SK-N-SH (cell line): ENCODE data around the gene C11orf58. TPM values are rescaled to one million over a fixed set of nuclear protein-coding genes. Genes with fewer than 3 reads are reported as not detected.

ENCODE experiments used
- CTCF ChIA-PET: fragments of 300-600, 350-600 bp; formaldehyde crosslinking; extraction: SDS; loops from one replicate; lab custom pipeline; 2021; lab: Yijun Ruan, JAX
- POLR2A ChIA-PET: fragments of 350-600 bp; sonication (Branson Sonifier 250); formaldehyde crosslinking; extraction: SDS; loops from one replicate; lab custom pipeline; 2020; ENCODE audit warnings: antibody characterized with exemption, inconsistent platforms; lab: Yijun Ruan, JAX
- DNase-seq: peaks from one replicate; pipeline ENCODE4 v3.0.0; 2012
- H2AFZ ChIP-seq: fragments of 200-600 bp; sonication (generic); 2 replicates; pipeline ENCODE4 v1.8.1; 2016; ENCODE audit warnings: antibody characterized with exemption, mild to moderate bottlenecking, low read depth
- H3F3A ChIP-seq: fragments of 200-600 bp; sonication (generic); replicated peaks from 2 replicates; pipeline ENCODE3; 2016; ENCODE audit warnings: antibody characterized with exemption, mild to moderate bottlenecking; ENCODE audit not compliant: insufficient read depth
- H3K27ac ChIP-seq, 2 experiments: fragments of 200-500 bp in 1 of 2; fragments of 200-600 bp in 1 of 2; sonication (Bioruptor generic) in 1 of 2; sonication (generic), shearing (Covaris generic) in 1 of 2; 2 replicates each; pipeline versions ENCODE4 v1.5.1 to v1.6.1; 2014 to 2016; ENCODE audit warnings: low read depth in 2 of 2, inconsistent platforms in 1 of 2, low read length in 1 of 2, mild to moderate bottlenecking in 1 of 2, mixed read lengths in 1 of 2
- H3K27me3 ChIP-seq: fragments of 200-600 bp; sonication (generic), shearing (Covaris generic); 2 replicates; pipeline ENCODE4 v1.6.1; 2016; ENCODE audit warnings: mixed run types; ENCODE audit not compliant: insufficient read depth
- H3K36me3 ChIP-seq, 2 experiments: fragments of 200-500 bp in 1 of 2; fragments of 200-600 bp in 1 of 2; sonication (Bioruptor generic) in 1 of 2; sonication (generic) in 1 of 2; replicated peaks in 1 of 2; 2 replicates each; pipeline versions ENCODE3 to v1.5.1; 2014 to 2016; ENCODE audit warnings: low read length in 1 of 2, mild to moderate bottlenecking in 1 of 2; ENCODE audit not compliant: insufficient read depth in 2 of 2, control insufficient read depth in 1 of 2
- H3K4me1 ChIP-seq, 2 experiments: fragments of 200-500 bp in 1 of 2; fragments of 200-600 bp in 1 of 2; sonication (Bioruptor generic) in 1 of 2; sonication (generic), shearing (Covaris generic) in 1 of 2; 2 replicates each; pipeline versions ENCODE4 v1.5.1 to v1.6.1; 2014 to 2016; ENCODE audit warnings: low read depth in 1 of 2, low read length in 1 of 2, mixed run types in 1 of 2; ENCODE audit not compliant: insufficient read depth in 2 of 2, control insufficient read depth in 1 of 2
- H3K4me2 ChIP-seq: fragments of 200-600 bp; sonication (generic), shearing (Covaris generic); 2 replicates; pipeline ENCODE4 v1.6.1; 2017; ENCODE audit warnings: mixed run types
- H3K4me3 ChIP-seq, 2 experiments: fragments of 200-500 bp in 1 of 2; fragments of 200-600 bp in 1 of 2; sonication (Bioruptor generic) in 1 of 2; sonication (generic), shearing (Covaris generic) in 1 of 2; 2 replicates each; pipeline versions ENCODE4 v1.5.1 to v1.8.1; 2014 to 2016; ENCODE audit warnings: low read depth in 2 of 2, inconsistent platforms in 1 of 2, low read length in 1 of 2, mild to moderate bottlenecking in 1 of 2, mixed read lengths in 1 of 2, moderate library complexity in 1 of 2
- H3K79me2 ChIP-seq: fragments of 200-600 bp; sonication (generic); 2 replicates; pipeline ENCODE4 v1.8.1; 2017; ENCODE audit warnings: mild to moderate bottlenecking; ENCODE audit not compliant: insufficient read depth
- H3K9ac ChIP-seq: fragments of 200-600 bp; sonication (generic); 2 replicates; pipeline ENCODE4 v1.6.1; 2017; ENCODE audit warnings: mixed run types
- H3K9me2 ChIP-seq: fragments of 200-600 bp; sonication (generic); 2 replicates; pipeline ENCODE4 v1.6.1; 2017; ENCODE audit warnings: mixed run types
- H3K9me3 ChIP-seq: fragments of 200-600 bp; sonication (generic); 2 replicates; pipeline ENCODE4 v1.6.1; 2017; ENCODE audit warnings: mixed run types, mild to moderate bottlenecking, moderate library complexity
- H4K20me1 ChIP-seq: fragments of 200-600 bp; sonication (generic); 2 replicates; pipeline ENCODE4 v1.6.1; 2017; ENCODE audit warnings: mild to moderate bottlenecking, mixed run types; ENCODE audit not compliant: insufficient read depth
- CTCF ChIP-seq: fragments of 200-600 bp; sonication (generic); IDR thresholded peaks from 2 replicates; pipeline ENCODE4 v1.6.1; 2017; ENCODE audit warnings: antibody characterized with exemption, mild to moderate bottlenecking, moderate library complexity
- EP300 ChIP-seq, 2 experiments: IDR thresholded peaks; 2 replicates each; pipeline versions ENCODE4 v1.4.0 to v1.6.1; 2012; ENCODE audit warnings: borderline replicate concordance in 1 of 2, low read depth in 1 of 2, low read length in 1 of 2
- FOXJ3 ChIP-seq: sonication (generic); formaldehyde crosslinking; IDR thresholded peaks from 2 replicates; pipeline ENCODE4 v1.5.1; 2020; ENCODE audit warnings: mild to moderate bottlenecking, missing genetic modification reagents
- GATA2 ChIP-seq: sonication (generic); formaldehyde crosslinking; IDR thresholded peaks from 2 replicates; pipeline ENCODE4 v1.5.0; 2020; ENCODE audit warnings: mild to moderate bottlenecking, missing genetic modification reagents
- IRF3 ChIP-seq: fragments of 150-350 bp; IDR thresholded peaks from 2 replicates; pipeline ENCODE4 v1.6.1; 2016; ENCODE audit warnings: mild to moderate bottlenecking, low read depth, low read length
- JUND ChIP-seq: IDR thresholded peaks from 2 replicates; pipeline ENCODE4 v1.4.0; 2012
- MXI1 ChIP-seq: IDR thresholded peaks from 2 replicates; pipeline ENCODE4 v1.6.1; 2012; ENCODE audit warnings: mild to moderate bottlenecking, low read depth, low read length, improper control_type of control experiment
- NFIC ChIP-seq: IDR thresholded peaks from 2 replicates; pipeline ENCODE4 v1.4.0; 2012; ENCODE audit warnings: borderline replicate concordance
- RAD21 ChIP-seq: IDR thresholded peaks from 2 replicates; pipeline ENCODE4 v1.6.1; 2012; ENCODE audit warnings: mild to moderate bottlenecking, low read length
- RCOR1 ChIP-seq: fragments of 150-350 bp; IDR thresholded peaks from 2 replicates; pipeline ENCODE4 v1.6.1; 2017; ENCODE audit warnings: antibody characterized with exemption, low read length
- RXRA ChIP-seq: IDR thresholded peaks from 2 replicates; pipeline ENCODE4 v1.4.0; 2012; ENCODE audit warnings: low read depth, mild to moderate bottlenecking, borderline replicate concordance
- SIN3A ChIP-seq: IDR thresholded peaks from 2 replicates; pipeline ENCODE4 v1.6.1; 2012; ENCODE audit warnings: low read depth, mild to moderate bottlenecking, low read length, moderate library complexity, borderline replicate concordance
- SMC3 ChIP-seq: IDR thresholded peaks from 2 replicates; pipeline ENCODE4 v1.6.1; 2012; ENCODE audit warnings: low read depth, low read length, improper control_type of control experiment
- TCF12 ChIP-seq: IDR thresholded peaks from 2 replicates; pipeline ENCODE4 v1.4.0; 2012
- TEAD4 ChIP-seq: IDR thresholded peaks from 2 replicates; pipeline ENCODE4 v1.4.0; 2012; ENCODE audit warnings: mild to moderate bottlenecking, borderline replicate concordance; ENCODE audit not compliant: insufficient read depth
- USF1 ChIP-seq: IDR thresholded peaks from 2 replicates; pipeline ENCODE4 v1.4.0; 2012; ENCODE audit warnings: low read depth, borderline replicate concordance
- ZBTB33 ChIP-seq: IDR thresholded peaks from 2 replicates; pipeline ENCODE4 v1.4.0; 2012; ENCODE audit warnings: low read depth, borderline replicate concordance
- WGBS: methylation state at CpG from one replicate; pipeline ENCODE4 v1.1.6; 2017; ENCODE audit warnings: low lambda C conversion rate; 5-methylcytosine and 5-hydroxymethylcytosine counted together
- polyA plus RNA-seq, 3 experiments: library from polyadenylated mRNA; depleted of rRNA; stranded (reverse); fragments of >200 nt; gene quantifications; 2 replicates each; pipeline ENCODE4 v1.2.3, GENCODE V29; 2012

Gene C11orf58
- polyA plus RNA-seq, 1 of the 3 experiments (the other 2 are of a cell fraction), result 150 TPM

- Histone ChIP-seq H3K27ac (0 out of 4 replicates have a peak overlapping the region, but pooled peaks of 1 of the 2 experiments have one; percentile 30), H3K27me3 (no peaks in the 10 kb centered on the region), H3K79me2 (no peaks in the 10 kb centered on the region), H3K4me1 (peaks cover 0 to 10% of the 10 kb centered on the region in 2 experiments), H3K9ac (no peak overlapping the region), H4K20me1 (no peaks in the 10 kb centered on the region), H3K9me3 (no peaks in the 10 kb centered on the region), H3K4me3 (peak overlapping the region in 1 of 2 experiments; percentile 7; a peak in 1 of 4 replicates), H3K9me2 (no peaks in the 10 kb centered on the region), H3K4me2 (0 out of 2 replicates have a peak overlapping the region, but pooled peaks have one; percentile 14), H3F3A (peaks cover 27% of the 10 kb centered on the region), H3K36me3 (no peaks in the 10 kb centered on the region), H2AFZ (no peak overlapping the region)
- CTCF ChIA-PET, result interaction anchor here (0.7 to 6.3 kb wide), 31 partner anchors 9 to 1598 kb away, joined by 3 to 46 read pairs (median 4); partner anchors contain the start of gene C11orf58
- no peak for TF ChIP-seq ZBTB33
- TF ChIP-seq SMC3, result peak; percentile 63
- TF ChIP-seq RAD21, result peak; percentile 73
- TF ChIP-seq CTCF, result peak; percentile 96
- WGBS, result 45% methylated on average over 13 of the region's 17 CpGs
- peak; percentile 83 for DNase-seq
- POLR2A ChIA-PET, result no interaction called here
Observed at GRCh38 chr11:16788141-16789062, 50.0 kb downstream of the C11orf58 start.

GRCh38 chr11:16789063-16789420, 50.6 kb downstream of the C11orf58 start:
- ChIA-PET CTCF (interaction anchor here (0.7 to 6.3 kb wide), 15 partner anchors 8 to 274 kb away, joined by 3 to 46 read pairs (median 5); partner anchors contain the start of gene C11orf58), POLR2A (no interaction called here)
- H3K79me2 ChIP-seq, result no peaks in the 10 kb centered on the region
- peaks cover 27% of the 10 kb centered on the region for H3F3A ChIP-seq
- DNase-seq, result no peak
- no peaks in the 10 kb centered on the region for H3K9me2 ChIP-seq
- no peaks in the 10 kb centered on the region for H3K36me3 ChIP-seq
- peaks cover 0 to 10% of the 10 kb centered on the region in 2 experiments for H3K4me1 ChIP-seq
- no peaks in the 10 kb centered on the region for H3K9me3 ChIP-seq
- no peak overlapping the region for H3K27ac ChIP-seq
- 92% methylated on average over 13 of the region's 13 CpGs for WGBS
- H3K4me2 ChIP-seq, result no peak overlapping the region
- no peaks in the 10 kb centered on the region for H4K20me1 ChIP-seq
- no peak overlapping the region for H3K4me3 ChIP-seq
- no peak overlapping the region for H2AFZ ChIP-seq
- no peaks in the 10 kb centered on the region for H3K27me3 ChIP-seq
- no peak overlapping the region for H3K9ac ChIP-seq
- no peak for TF ChIP-seq SMC3
- no peak for TF ChIP-seq RXRA
- no peak for TF ChIP-seq GATA2 (CRISPR knock-in tag)
- TF ChIP-seq TCF12, result no peak
- no peak for TF ChIP-seq FOXJ3 (CRISPR knock-in tag)
- no peak for TF ChIP-seq USF1
- TF ChIP-seq ZBTB33, result no peak
- no peak for TF ChIP-seq RAD21
- no peak for TF ChIP-seq MXI1
- no peak for TF ChIP-seq RCOR1
- TF ChIP-seq NFIC, result no peak
- no peak for TF ChIP-seq EP300 (IDR thresholded peaks at IDR 0.05; ENCODE audit: borderline replicate concordance in 1 of 2, low read depth in 1 of 2, low read length in 1 of 2)
- no peak for TF ChIP-seq IRF3
- TF ChIP-seq JUND, result no peak
- no peak for TF ChIP-seq TEAD4
- no peak for TF ChIP-seq SIN3A
